ENCODE data around the gene RNF5.

DNA sequence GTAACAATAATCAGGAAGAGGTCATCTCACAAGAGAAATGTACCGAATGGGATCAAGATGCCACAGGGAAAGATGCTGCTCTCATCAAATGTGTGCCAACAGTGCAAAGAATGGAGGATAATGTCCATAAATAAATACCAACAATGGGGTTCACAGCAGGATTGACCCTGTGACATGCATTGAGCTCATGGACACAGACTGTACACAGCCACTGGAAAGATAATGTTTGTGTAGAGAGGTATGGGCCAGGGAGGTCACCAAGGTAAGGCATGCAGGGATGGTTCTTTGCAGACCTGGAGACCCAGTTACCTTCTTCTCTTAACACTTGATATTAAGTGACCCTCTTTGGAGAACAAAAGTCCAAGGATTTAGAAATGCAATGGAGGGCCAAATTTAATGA, 3.8 kb upstream of the RNF5 start:
- TF ChIP-seq TAF1 (IDR thresholded peaks at IDR 0.05; ENCODE audit: borderline replicate concordance, low read depth, low read length) (no peak), RCOR1 (IDR thresholded peaks at IDR 0.05; ENCODE audit: low read length) (no peak), RAD21 (IDR thresholded peaks at IDR 0.05; ENCODE audit: low read length) (no peak), EZH2phosphoT487 (IDR thresholded peaks at IDR 0.05; ENCODE audit: borderline replicate concordance, low read depth) (no peak), EP300 (IDR thresholded peaks at IDR 0.05; ENCODE audit: borderline replicate concordance in 1 of 2, low read depth in 1 of 2, low read length in 1 of 2) (no peak), SMC3 (IDR thresholded peaks at IDR 0.05; ENCODE audit: low read depth, low read length) (no peak)
- TF ChIP-seq, protein P1, sequence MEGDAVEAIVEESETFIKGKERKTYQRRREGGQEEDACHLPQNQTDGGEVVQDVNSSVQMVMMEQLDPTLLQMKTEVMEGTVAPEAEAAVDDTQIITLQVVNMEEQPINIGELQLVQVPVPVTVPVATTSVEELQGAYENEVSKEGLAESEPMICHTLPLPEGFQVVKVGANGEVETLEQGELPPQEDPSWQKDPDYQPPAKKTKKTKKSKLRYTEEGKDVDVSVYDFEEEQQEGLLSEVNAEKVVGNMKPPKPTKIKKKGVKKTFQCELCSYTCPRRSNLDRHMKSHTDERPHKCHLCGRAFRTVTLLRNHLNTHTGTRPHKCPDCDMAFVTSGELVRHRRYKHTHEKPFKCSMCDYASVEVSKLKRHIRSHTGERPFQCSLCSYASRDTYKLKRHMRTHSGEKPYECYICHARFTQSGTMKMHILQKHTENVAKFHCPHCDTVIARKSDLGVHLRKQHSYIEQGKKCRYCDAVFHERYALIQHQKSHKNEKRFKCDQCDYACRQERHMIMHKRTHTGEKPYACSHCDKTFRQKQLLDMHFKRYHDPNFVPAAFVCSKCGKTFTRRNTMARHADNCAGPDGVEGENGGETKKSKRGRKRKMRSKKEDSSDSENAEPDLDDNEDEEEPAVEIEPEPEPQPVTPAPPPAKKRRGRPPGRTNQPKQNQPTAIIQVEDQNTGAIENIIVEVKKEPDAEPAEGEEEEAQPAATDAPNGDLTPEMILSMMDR (IDR thresholded peaks at IDR 0.05): no peak
- TF ChIP-seq, protein P2, sequence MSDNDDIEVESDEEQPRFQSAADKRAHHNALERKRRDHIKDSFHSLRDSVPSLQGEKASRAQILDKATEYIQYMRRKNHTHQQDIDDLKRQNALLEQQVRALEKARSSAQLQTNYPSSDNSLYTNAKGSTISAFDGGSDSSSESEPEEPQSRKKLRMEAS (IDR thresholded peaks at IDR 0.05; ENCODE audit: low read depth): no peak
- TF ChIP-seq, protein P3, sequence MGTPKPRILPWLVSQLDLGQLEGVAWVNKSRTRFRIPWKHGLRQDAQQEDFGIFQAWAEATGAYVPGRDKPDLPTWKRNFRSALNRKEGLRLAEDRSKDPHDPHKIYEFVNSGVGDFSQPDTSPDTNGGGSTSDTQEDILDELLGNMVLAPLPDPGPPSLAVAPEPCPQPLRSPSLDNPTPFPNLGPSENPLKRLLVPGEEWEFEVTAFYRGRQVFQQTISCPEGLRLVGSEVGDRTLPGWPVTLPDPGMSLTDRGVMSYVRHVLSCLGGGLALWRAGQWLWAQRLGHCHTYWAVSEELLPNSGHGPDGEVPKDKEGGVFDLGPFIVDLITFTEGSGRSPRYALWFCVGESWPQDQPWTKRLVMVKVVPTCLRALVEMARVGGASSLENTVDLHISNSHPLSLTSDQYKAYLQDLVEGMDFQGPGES (IDR thresholded peaks at IDR 0.05; ENCODE audit: low read depth, low read length): no peak

Measured in SK-N-SH (cell line).